AG09319 (cell line): ENCODE measurements around the gene NDUFAF5.

Source experiments
- DNase-seq: peaks from one replicate; pipeline ENCODE4 v3.0.0-alpha.2; 2010; ENCODE audit warnings: low read depth; ENCODE audit errors: extremely low read depth
- TF ChIP-seq, protein P1 (sequence below): IDR thresholded peaks from 2 replicates; pipeline ENCODE4 v1.5.1; 2011; ENCODE audit warnings: low read depth, mild to moderate bottlenecking, inconsistent platforms, low read length, moderate library complexity

The NDUFAF5 gene

DNA sequence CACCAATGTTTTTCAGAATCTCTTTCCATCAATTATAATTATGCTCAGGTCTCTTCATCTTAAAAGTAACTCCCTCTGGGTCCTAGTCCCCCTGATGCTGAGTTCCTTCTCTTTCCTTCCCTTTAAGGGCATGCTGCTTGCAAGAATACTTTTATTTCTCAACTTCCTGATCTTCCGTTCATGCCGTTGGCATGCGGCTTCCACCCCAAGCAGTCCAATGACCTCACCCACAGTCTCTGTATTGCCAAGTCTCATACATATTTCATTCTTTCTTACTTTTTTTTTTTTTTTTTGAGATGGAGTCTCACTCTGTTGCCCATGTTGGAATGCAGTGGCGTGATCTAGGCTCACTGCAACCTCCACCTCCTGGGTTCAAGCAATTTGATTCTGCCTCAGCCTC, 83.5 kb downstream of the NDUFAF5 start:
- peak; percentile 22 for DNase-seq
- TF ChIP-seq, protein P1, sequence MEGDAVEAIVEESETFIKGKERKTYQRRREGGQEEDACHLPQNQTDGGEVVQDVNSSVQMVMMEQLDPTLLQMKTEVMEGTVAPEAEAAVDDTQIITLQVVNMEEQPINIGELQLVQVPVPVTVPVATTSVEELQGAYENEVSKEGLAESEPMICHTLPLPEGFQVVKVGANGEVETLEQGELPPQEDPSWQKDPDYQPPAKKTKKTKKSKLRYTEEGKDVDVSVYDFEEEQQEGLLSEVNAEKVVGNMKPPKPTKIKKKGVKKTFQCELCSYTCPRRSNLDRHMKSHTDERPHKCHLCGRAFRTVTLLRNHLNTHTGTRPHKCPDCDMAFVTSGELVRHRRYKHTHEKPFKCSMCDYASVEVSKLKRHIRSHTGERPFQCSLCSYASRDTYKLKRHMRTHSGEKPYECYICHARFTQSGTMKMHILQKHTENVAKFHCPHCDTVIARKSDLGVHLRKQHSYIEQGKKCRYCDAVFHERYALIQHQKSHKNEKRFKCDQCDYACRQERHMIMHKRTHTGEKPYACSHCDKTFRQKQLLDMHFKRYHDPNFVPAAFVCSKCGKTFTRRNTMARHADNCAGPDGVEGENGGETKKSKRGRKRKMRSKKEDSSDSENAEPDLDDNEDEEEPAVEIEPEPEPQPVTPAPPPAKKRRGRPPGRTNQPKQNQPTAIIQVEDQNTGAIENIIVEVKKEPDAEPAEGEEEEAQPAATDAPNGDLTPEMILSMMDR: no peak

DNA sequence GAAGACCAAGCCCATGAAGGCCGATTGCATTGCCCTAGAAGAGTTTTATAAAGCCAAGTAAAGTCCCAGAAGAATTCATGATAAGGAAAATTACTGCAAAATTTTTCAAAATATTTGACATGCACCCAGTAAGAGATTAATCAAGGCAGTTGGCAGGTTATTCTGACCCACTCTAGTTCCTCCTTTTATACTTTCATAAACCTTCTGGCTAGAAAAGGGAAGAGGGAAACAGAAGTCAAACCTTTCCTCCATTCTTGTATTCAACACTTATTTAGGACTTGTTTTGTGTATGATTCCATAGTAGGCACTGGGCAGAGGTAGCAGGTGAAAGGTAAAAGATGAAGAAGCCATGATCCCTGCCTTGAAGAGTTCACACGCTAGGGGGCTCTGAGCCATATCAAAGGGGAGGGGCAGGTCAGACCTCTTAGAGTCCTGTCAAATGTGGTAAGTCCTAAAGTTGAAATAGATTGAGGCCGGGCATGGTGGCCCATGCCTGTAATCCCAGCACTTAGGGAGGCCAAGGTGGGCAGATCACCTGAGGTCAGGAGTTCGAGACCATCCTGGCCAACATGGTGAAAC, 85.4 kb downstream of the NDUFAF5 start:
- TF ChIP-seq, protein P1: no peak
- DNase-seq: no peak
